ENCODE data around the gene PHF21A. TPM values are rescaled to one million over a fixed set of nuclear protein-coding genes. Genes with fewer than 3 reads are reported as not detected.

PHF21A gene
- polyA plus RNA-seq, 3 donors = 41.0 to 48.1 (median 47.5) TPM

- DNase-seq (ENCODE audit: low read depth in 3 of 3, low spot score in 2 of 3) = no peak
Observed at GRCh38 chr11:45894555-45895247, 226.6 kb downstream of the PHF21A start.

DNA sequence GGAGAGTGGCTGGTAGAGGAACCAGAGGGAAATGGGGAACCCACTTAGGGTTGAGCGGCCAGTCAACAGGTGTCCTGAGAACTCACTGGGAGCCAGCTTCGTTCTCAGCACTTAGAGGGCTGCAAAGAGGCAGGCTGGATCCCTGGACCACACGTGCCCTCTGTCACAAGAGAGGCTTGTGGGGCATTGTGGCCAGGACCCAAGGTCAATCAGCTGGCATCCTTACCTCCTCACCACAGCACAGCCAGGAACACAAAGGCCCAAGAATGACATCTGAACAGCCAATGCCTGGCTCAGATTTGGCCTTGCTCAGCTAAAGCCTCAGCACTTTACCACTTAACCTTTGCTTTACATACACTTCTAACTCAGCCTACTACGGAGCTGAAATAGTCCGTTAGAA lies 228.4 kb downstream of the PHF21A start:
- no peak for DNase-seq (ENCODE audit: low read depth in 3 of 3, low spot score in 2 of 3)

GRCh38 chr11:45890886-45891550 lies 230.2 kb downstream of the PHF21A start:
- no peak for DNase-seq (ENCODE audit: low read depth in 3 of 3, low spot score in 2 of 3)

- no peak for DNase-seq (ENCODE audit: low read depth in 3 of 3, low spot score in 2 of 3)
Observed at GRCh38 chr11:45889966-45890365, 231.3 kb downstream of the PHF21A start.

DNA sequence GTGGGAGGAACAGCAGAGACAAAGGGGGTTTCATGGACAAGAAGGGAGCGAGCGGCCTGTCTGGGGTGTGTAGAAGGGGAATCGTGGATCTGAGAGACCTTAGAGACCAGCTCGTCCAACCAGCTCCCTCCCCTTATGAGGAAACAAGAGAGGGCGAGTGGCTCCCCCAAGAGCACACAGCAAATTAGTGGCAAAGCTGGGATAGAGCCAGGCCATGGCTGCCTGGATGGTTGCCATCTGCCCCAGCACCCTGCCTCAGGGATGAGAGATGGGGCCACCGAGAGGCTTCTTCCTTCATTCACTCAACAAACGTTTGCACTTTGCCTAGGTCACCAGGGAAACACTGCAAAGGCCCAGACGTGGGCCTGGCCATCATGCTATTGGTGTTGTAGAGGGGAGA lies 231.7 kb downstream of the PHF21A start:
- no peak for DNase-seq (ENCODE audit: low read depth in 3 of 3, low spot score in 2 of 3)

- DNase-seq (ENCODE audit: low read depth in 3 of 3, low spot score in 2 of 3) = no peak
Observed at GRCh38 chr11:45887587-45887986, 233.7 kb downstream of the PHF21A start.

DNA sequence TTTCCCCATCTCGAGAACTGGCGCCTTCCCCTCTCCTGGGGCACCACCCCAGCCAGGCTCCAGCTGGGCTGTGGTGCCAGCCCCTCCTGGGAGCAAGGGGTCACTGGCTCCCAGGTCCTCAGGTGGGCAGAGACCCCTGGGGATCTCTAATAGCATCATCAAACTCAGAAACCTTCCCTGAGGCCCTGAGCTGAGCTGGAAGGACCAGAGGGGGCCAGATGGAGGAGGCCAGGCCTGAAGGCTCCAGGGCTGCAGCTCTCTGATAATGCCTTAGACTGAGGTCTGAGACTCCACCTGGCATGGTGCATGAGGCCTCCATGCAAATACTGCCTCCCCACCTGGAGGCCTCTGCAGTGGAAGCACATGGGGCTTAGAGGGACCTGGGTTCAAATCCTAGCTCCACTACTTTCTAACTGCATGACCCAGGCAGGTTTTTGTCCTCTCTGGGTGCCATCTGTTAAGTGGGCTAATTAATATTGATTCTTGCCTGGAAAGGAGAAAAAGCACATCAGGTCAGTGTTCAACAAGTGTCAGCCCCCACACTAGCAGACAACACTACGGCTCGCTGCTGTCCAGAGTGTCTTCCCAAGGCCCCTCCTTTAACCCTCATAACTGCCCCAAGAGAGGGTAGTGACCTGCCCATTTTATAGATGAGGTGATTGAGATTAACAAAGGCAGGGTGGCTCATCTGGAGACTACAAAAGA lies 234.3 kb downstream of the PHF21A start:
- no peak for DNase-seq (ENCODE audit: low read depth in 3 of 3, low spot score in 2 of 3)

DNA sequence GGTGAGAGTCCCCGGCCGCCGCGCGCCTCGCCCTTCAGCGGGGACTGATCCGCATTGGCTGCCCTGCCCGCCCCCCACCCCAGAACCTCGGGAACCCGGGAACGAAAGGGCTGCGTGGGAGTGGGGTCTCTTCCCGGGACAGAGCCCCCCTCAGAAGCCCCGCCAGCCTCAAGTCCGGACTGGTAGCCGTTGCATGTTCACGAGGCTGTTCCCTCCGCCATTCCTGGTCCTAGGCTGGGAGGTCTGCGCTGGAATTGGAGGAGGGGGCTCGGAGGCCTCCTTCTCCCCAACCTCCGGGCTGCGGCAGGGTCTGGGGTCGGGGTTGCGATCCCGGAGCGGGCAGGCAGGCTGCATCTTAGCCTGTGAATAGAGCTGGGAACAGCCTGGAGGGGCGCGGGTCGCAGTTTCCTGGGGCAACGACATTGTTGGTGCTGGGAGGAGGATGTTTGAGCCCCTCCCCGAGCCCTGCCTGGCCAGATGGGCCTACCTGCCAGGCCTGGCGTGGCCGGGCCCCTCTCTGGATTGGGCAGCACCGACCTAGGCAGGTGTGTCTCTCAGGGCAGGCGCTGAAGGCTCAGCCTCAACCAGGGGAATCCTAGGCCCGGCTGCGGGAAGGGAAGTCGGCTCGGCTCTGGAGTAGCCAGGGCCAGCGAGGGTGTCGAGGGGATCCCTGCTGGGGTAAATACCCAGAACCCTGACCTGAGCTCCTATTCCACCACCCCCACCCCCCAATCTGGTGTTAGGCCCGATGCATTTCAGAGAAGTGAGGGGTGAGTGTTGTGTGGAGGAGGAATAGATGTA lies 235.1 kb downstream of the PHF21A start:
- DNase-seq (ENCODE audit: low read depth in 3 of 3, low spot score in 2 of 3) = no peak

DNA sequence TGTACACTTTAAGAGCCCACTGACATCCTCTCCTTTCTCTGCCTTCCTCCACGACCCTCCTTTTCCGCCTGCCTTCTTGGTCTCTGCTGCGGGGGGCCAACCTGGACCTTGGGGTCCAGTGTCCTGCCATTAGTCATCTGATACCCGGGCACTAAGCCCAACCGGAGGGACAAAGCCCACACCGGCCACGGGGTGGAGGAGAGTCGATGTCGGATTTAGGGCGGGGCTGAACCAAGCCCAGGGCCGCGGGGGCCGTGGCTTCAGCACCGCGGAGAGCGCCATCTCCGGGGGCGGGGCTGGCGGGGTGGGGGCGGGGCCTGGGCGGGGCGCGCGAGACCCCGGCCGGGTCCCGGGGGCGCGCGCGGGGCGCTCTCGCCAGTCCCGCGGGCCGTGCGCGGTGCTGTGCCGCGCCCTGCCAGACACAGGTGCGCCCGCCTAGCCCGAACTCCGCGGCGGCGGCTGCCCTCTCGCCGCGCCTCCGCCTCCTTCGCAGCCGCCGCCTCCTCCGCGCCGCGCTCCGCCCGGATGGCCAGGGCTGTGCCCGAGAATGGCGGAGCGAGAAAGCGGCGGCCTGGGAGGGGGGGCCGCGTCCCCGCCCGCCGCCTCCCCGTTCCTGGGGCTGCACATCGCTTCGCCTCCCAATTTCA lies 235.9 kb downstream of the PHF21A start, which contains the start of gene MAPK8IP1:
TSS of gene MAPK8IP1 (plus strand) at position 378 of the 647 bp plus-strand sequence. CDS start at position 548, 170 bp downstream.
- no peak for DNase-seq (ENCODE audit: low read depth in 3 of 3, low spot score in 2 of 3)

GRCh38 chr11:45884596-45885185 lies 236.6 kb downstream of the PHF21A start:
- no peak for DNase-seq (ENCODE audit: low read depth in 3 of 3, low spot score in 2 of 3)

Other genes with a start within 250 kb of the PHF21A start
- 1 to 10 TPM; 8.3 to 8.8 (median 8.4) TPM for gene MAPK8IP1, start 235.8 kb downstream of the PHF21A start, polyA plus RNA-seq (ENCODE audit: insufficient read length in 3 of 3)
- under 1 TPM; 0.32 to 0.45 (median 0.32) TPM for gene FREY1, start 214.2 kb downstream of the PHF21A start, polyA plus RNA-seq (ENCODE audit: insufficient read length in 3 of 3)
- 10 to 100 TPM; 13.5 to 20.9 (median 16.1) TPM for gene PEX16, start 203.6 kb downstream of the PHF21A start, polyA plus RNA-seq (ENCODE audit: insufficient read length in 3 of 3)
- 10 to 100 TPM; 15.6 to 18.9 (median 17.1) TPM for gene LARGE2, start 198.8 kb downstream of the PHF21A start, polyA plus RNA-seq (ENCODE audit: insufficient read length in 3 of 3)
- gene CREB3L1, start 156.2 kb upstream of the PHF21A start, polyA plus RNA-seq (ENCODE audit: insufficient read length in 3 of 3) = 10 to 100 TPM; 11.4 to 15.5 (median 13.2) TPM
- gene DGKZ, start 226.0 kb upstream of the PHF21A start, polyA plus RNA-seq (ENCODE audit: insufficient read length in 3 of 3) = 10 to 100 TPM; 28.9 to 38.4 (median 31.1) TPM